OCI-LY3 (cell line): Measurements from ENCODE around the gene PON3.

ENCODE experiments used
- EZH2phosphoT487 ChIP-seq: fragments of 200-600 bp; shearing (Covaris generic); IDR thresholded peaks from 2 replicates; pipeline ENCODE4 v1.6.1; 2018; ENCODE audit warnings: antibody characterized with exemption, mixed run types, low read depth
- TF ChIP-seq, protein P1 (sequence below): fragments of 200-600, 300-600 bp; sonication (generic); IDR thresholded peaks from 2 replicates; pipeline ENCODE4 v1.5.1; 2014; ENCODE audit warnings: antibody characterized with exemption, low read length, low read depth

DNA sequence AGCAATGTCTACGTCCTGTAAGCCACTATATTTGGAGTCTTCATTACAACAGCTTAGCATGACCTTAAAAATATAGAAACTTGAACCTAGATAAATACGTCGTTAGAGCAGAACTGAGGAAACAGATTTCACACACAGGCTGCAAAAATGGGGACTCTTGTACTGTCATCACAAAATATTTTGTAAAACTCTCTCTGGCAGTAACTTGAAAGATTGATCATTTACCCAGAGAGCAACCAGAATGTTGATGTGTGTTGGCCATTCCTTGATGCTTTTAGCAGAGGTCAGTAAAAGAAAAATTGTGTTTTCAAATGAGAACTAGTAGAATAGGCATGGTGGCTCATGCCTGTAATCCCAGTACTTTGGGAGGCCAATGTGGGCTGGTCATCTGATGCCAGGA lies 57.3 kb downstream of the PON3 start:
- no peak for TF ChIP-seq EZH2phosphoT487
- TF ChIP-seq, protein P1, sequence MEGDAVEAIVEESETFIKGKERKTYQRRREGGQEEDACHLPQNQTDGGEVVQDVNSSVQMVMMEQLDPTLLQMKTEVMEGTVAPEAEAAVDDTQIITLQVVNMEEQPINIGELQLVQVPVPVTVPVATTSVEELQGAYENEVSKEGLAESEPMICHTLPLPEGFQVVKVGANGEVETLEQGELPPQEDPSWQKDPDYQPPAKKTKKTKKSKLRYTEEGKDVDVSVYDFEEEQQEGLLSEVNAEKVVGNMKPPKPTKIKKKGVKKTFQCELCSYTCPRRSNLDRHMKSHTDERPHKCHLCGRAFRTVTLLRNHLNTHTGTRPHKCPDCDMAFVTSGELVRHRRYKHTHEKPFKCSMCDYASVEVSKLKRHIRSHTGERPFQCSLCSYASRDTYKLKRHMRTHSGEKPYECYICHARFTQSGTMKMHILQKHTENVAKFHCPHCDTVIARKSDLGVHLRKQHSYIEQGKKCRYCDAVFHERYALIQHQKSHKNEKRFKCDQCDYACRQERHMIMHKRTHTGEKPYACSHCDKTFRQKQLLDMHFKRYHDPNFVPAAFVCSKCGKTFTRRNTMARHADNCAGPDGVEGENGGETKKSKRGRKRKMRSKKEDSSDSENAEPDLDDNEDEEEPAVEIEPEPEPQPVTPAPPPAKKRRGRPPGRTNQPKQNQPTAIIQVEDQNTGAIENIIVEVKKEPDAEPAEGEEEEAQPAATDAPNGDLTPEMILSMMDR, result no peak
